OCI-LY1 (cell line): ENCODE measurements around the gene TAC1.

ENCODE experiments used
- H2AFZ ChIP-seq: fragments of 200-600 bp; sonication (generic), shearing (Covaris generic); 2 replicates; pipeline ENCODE4 v1.6.0; 2014; ENCODE audit warnings: antibody characterized with exemption, mild to moderate bottlenecking, low read length
- H3F3A ChIP-seq: fragments of 200-600 bp; sonication (generic), shearing (Covaris generic); 2 replicates; pipeline ENCODE4 v1.6.0; 2014; ENCODE audit warnings: mild to moderate bottlenecking, antibody characterized with exemption, low read length, moderate library complexity; ENCODE audit not compliant: insufficient read depth
- H3K27ac ChIP-seq: fragments of 200-600 bp; sonication (generic); 2 replicates; pipeline ENCODE4 v1.5.1; 2014; ENCODE audit warnings: low read length, mixed run types, mild to moderate bottlenecking, low read depth; ENCODE audit not compliant: poor library complexity, severe bottlenecking
- H3K27me3 ChIP-seq: fragments of 200-600 bp; sonication (generic); 2 replicates; pipeline ENCODE4 v1.6.0; 2014; ENCODE audit warnings: antibody characterized with exemption, mild to moderate bottlenecking, low read length, moderate library complexity; ENCODE audit not compliant: insufficient read depth
- H3K36me3 ChIP-seq: fragments of 200-600 bp; sonication (generic); 2 replicates; pipeline ENCODE4 v1.6.1; 2014; ENCODE audit warnings: mild to moderate bottlenecking, antibody characterized with exemption, low read length, moderate library complexity, mixed read lengths; ENCODE audit not compliant: insufficient read depth
- H3K4me1 ChIP-seq: fragments of 200-600 bp; sonication (generic); 2 replicates; pipeline ENCODE4 v1.5.1; 2014; ENCODE audit warnings: mild to moderate bottlenecking, low read length, moderate library complexity; ENCODE audit not compliant: insufficient read depth, severe bottlenecking
- H3K4me2 ChIP-seq: fragments of 200-600 bp; sonication (generic), shearing (Covaris generic); 2 replicates; pipeline ENCODE4 v1.6.1; 2014; ENCODE audit warnings: low read length
- H3K4me3 ChIP-seq: fragments of 200-600 bp; sonication (generic); 2 replicates; pipeline ENCODE4 v1.5.1; 2014; ENCODE audit warnings: low read length, low read depth, mild to moderate bottlenecking, mixed read lengths; ENCODE audit not compliant: poor library complexity, severe bottlenecking
- H3K79me2 ChIP-seq: fragments of 200-600 bp; shearing (Covaris generic); 2 replicates; pipeline ENCODE4 v1.6.1; 2016; ENCODE audit warnings: mixed run types, low read length, mixed read lengths; ENCODE audit not compliant: insufficient read depth
- H3K9ac ChIP-seq: fragments of 200-600 bp; sonication (generic), shearing (Covaris generic); 2 replicates; pipeline ENCODE4 v1.6.1; 2014; ENCODE audit warnings: mild to moderate bottlenecking, low read length, mixed read lengths
- H3K9me2 ChIP-seq: fragments of 200-600 bp; sonication (generic), shearing (Covaris generic); 2 replicates; pipeline ENCODE4 v1.6.1; 2014; ENCODE audit warnings: low read depth, mild to moderate bottlenecking, low read length, mixed read lengths
- H3K9me3 ChIP-seq: fragments of 200-600 bp; shearing (Covaris generic); 2 replicates; pipeline ENCODE4 v1.6.1; 2014; ENCODE audit warnings: low read length, mixed read lengths
- H4K20me1 ChIP-seq: fragments of 200-600 bp; sonication (generic), shearing (Covaris generic); 2 replicates; pipeline ENCODE4 v1.6.0; 2016; ENCODE audit warnings: mild to moderate bottlenecking, low read length; ENCODE audit not compliant: insufficient read depth
- EZH2 ChIP-seq: fragments of 200-600 bp; sonication (generic), shearing (Covaris generic); IDR thresholded peaks from 2 replicates; pipeline ENCODE4 v1.8.0; 2017; ENCODE audit warnings: borderline replicate concordance, mixed run types, mild to moderate bottlenecking, antibody characterized with exemption, low read length, moderate library complexity, mixed read lengths
- TF ChIP-seq, protein P1 (sequence below): fragments of 200-600 bp; sonication (generic), shearing (Covaris generic); IDR thresholded peaks from 2 replicates; pipeline ENCODE4 v1.5.1; 2017; ENCODE audit warnings: mild to moderate bottlenecking, antibody characterized with exemption, low read length, moderate library complexity, mixed read lengths

Gene TAC1

DNA sequence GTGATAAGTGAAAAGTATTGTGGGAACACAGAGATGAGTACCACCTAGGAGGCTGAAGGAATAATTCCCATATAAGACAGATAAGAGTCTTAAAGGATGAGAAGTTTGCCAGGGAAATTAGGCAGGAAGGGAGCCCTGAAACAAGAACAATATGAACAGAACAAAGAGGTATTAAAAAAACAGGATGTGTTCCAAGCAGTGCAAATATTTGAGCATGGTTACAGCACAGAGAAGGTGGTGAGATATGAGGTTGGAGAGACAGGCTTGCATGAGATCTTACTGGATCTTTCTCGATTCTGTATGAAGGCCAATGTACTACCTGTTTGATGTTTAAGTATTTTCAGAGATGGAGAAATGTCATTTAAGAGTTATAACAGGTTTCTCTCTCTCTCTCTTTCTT lies 20.3 kb downstream of the TAC1 start:
- H2AFZ ChIP-seq = no peak overlapping the region
- H3K4me1 ChIP-seq = no peaks in the 10 kb centered on the region
- no peak overlapping the region for H3K9ac ChIP-seq
- no peaks in the 10 kb centered on the region for H3F3A ChIP-seq
- H3K79me2 ChIP-seq = no peaks in the 10 kb centered on the region
- H3K9me3 ChIP-seq = no peaks in the 10 kb centered on the region
- TF ChIP-seq, protein P1, sequence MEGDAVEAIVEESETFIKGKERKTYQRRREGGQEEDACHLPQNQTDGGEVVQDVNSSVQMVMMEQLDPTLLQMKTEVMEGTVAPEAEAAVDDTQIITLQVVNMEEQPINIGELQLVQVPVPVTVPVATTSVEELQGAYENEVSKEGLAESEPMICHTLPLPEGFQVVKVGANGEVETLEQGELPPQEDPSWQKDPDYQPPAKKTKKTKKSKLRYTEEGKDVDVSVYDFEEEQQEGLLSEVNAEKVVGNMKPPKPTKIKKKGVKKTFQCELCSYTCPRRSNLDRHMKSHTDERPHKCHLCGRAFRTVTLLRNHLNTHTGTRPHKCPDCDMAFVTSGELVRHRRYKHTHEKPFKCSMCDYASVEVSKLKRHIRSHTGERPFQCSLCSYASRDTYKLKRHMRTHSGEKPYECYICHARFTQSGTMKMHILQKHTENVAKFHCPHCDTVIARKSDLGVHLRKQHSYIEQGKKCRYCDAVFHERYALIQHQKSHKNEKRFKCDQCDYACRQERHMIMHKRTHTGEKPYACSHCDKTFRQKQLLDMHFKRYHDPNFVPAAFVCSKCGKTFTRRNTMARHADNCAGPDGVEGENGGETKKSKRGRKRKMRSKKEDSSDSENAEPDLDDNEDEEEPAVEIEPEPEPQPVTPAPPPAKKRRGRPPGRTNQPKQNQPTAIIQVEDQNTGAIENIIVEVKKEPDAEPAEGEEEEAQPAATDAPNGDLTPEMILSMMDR = no peak
- TF ChIP-seq EZH2 = no peak
- no peaks in the 10 kb centered on the region for H3K27me3 ChIP-seq
- H3K4me2 ChIP-seq = no peak overlapping the region
- no peaks in the 10 kb centered on the region for H4K20me1 ChIP-seq
- no peaks in the 10 kb centered on the region for H3K36me3 ChIP-seq
- H3K9me2 ChIP-seq = no peaks in the 10 kb centered on the region
- H3K27ac ChIP-seq = no peak overlapping the region
- H3K4me3 ChIP-seq = no peak overlapping the region

DNA sequence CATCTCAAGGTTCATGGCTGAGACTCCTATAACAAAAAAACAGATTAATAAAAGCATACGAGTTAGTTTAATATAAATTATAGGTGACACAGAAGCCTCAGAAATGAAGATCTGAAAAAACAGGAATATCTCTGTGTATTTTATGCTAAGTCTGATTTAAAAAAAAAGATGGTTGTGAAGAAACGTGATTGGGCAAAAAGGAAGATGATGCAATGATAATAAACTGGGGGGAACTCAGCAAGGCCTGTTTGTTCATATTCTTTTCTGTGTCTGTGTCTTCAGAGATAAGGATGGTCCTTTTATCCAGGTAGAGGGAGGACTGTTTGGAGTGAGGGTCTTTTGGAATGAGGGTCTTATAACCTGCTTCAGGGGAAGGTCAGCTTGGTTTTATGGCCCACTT lies 25.9 kb downstream of the TAC1 start:
- no peaks in the 10 kb centered on the region for H3K36me3 ChIP-seq
- no peaks in the 10 kb centered on the region for H3K79me2 ChIP-seq
- no peak for TF ChIP-seq EZH2
- TF ChIP-seq, protein P1 = no peak
- H2AFZ ChIP-seq = no peak overlapping the region
- no peaks in the 10 kb centered on the region for H3K4me1 ChIP-seq
- H3K27me3 ChIP-seq = no peaks in the 10 kb centered on the region
- H3K9me3 ChIP-seq = no peaks in the 10 kb centered on the region
- H3K27ac ChIP-seq = no peak overlapping the region
- H3F3A ChIP-seq = no peaks in the 10 kb centered on the region
- H3K9ac ChIP-seq = no peak overlapping the region
- H3K4me2 ChIP-seq = no peak overlapping the region
- no peaks in the 10 kb centered on the region for H3K9me2 ChIP-seq
- no peaks in the 10 kb centered on the region for H4K20me1 ChIP-seq
- H3K4me3 ChIP-seq = no peak overlapping the region

DNA sequence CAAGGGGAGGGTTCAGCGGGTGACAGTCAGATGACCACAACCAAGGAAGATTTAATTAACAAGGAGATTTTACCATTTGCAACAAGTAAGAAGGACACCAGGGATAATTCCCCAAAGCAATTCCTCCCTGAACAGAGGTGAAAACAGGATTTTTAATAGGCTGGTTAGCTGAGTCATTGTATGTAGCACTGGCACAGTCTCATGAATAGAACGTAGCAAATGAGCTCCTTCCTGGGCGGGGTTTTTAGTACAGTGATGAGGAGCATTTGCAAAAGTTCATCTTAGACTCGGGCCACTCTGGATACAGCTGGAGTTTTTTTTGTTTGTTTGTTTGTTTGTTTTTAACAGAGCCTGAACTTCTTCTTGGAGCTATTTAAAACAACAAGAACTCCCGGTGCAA lies 39.0 kb downstream of the TAC1 start:
- Histone ChIP-seq H3K4me3 (no peak overlapping the region), H3K27ac (no peak overlapping the region), H3K27me3 (no peaks in the 10 kb centered on the region), H3K36me3 (no peaks in the 10 kb centered on the region), H3K9me3 (no peaks in the 10 kb centered on the region), H3K9me2 (no peaks in the 10 kb centered on the region), H3K79me2 (no peaks in the 10 kb centered on the region), H3K4me1 (no peaks in the 10 kb centered on the region), H3F3A (no peaks in the 10 kb centered on the region), H4K20me1 (no peaks in the 10 kb centered on the region), H3K4me2 (no peak overlapping the region), H3K9ac (no peak overlapping the region), H2AFZ (no peak overlapping the region)
- TF ChIP-seq, protein P1 = no peak
- no peak for TF ChIP-seq EZH2
